Stimulated activated CD4-positive, alpha-beta T cell treated with anti-CD3 and anti-CD28 coated beads, Interleukin-15, amount 100 ng/mL, for 1 hour (primary cell): ENCODE results near the gene NAP1L5.

Experiments used
- DNase-seq, 2 donors: peaks; one replicate each; pipeline ENCODE4 v3.0.0-alpha.2; 2020; ENCODE audit warnings: low read depth in 1 of 2, low spot score in 1 of 2

Gene NAP1L5

GRCh38 chr4:88661739-88662138 lies 35.9 kb downstream of the NAP1L5 start:
- no peak for DNase-seq

DNA sequence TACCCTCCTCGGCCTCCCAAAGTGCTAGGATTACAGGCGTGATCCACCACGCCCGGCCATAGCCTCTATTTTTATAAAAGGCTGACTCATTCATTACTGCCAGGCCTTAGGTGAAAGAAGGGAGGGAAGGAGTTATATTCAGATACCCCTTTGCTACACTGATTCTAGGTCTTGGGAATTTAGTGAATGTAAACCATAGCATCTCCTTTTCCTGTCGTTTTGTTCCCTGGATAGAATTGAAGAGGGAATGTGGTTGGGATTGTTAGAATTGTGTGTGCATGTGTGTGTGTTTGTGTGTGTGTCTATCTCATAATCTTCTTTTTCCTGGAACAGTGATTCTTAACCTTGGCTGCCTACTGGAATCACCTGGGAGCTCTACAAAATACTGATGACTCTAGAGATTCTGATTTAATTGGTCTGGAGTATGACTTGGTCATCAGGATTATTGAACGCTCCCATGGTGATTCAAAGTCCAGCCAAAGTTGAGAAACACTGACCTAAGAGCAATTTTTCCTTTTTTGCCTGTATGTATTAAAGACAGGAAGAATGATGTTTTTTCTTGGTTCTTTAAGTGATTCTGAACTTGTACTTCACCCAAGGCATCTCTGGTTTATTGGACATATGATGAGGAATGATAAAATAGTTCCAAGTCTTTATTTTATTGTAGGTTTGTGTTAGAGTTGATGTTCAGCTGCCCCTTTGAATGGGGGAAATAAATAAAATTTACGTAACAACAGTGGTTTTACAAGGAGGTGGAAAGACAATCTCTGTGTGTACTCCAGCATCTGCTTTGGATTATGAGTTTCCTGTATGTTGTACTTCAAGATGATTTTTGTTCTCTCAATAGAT lies 37.0 kb downstream of the NAP1L5 start:
- DNase-seq: no peak

DNA sequence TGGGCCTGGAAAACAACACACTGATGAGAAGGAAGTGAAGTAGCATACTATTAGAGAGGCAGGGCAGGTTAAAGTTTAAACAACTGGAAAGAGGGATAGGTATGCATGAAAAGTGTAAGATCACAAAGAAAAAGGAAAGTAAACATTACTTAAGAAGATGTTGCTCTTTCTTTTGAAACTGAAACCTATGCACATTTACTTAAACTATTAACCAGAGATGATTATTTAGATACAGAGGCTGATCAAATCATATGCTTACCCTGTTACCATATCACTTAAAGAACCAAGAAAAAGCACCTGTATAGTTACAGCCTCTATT lies 37.8 kb downstream of the NAP1L5 start:
- no peak for DNase-seq

DNA sequence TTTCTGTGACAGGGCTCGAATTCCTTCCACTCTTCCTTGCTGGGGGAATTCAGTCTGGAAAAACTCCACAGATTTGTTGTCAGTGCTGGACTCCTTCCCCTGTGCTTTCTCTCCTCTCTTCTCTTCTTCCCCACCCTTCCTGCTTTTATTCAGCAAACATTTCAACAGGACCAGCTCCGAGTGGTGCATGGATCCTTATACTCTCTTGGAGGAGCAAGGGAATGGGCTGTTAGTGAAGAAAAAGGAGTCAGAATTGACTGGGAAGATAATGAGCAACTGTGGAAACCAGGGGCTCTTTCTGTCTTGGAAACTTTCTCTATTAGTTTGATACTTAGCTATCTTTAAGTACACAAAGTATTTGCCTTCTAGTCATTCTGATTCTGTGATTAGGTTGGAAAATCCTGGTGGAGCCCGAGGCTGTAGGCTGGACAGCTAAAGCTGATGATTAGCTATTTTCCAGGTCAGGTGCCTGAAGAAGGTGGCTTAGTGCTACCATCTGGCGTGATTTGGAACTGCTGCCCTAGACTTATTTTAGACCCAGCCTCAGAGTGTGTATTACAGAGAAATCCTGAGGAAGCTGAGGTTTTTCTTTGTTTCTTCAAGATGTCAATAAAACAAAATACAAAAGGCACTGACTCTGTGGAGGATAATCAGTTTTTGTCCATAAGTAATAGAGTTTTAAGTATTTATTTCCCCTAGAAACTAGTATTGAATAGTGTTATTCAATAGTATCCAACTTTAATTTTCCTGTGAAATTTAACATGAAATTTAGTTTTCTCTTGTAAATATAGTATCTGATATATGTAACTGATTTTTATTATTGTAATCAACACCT lies 38.4 kb downstream of the NAP1L5 start:
- no peak for DNase-seq

GRCh38 chr4:88655226-88655625 lies 42.4 kb downstream of the NAP1L5 start:
- DNase-seq: no peak

DNA sequence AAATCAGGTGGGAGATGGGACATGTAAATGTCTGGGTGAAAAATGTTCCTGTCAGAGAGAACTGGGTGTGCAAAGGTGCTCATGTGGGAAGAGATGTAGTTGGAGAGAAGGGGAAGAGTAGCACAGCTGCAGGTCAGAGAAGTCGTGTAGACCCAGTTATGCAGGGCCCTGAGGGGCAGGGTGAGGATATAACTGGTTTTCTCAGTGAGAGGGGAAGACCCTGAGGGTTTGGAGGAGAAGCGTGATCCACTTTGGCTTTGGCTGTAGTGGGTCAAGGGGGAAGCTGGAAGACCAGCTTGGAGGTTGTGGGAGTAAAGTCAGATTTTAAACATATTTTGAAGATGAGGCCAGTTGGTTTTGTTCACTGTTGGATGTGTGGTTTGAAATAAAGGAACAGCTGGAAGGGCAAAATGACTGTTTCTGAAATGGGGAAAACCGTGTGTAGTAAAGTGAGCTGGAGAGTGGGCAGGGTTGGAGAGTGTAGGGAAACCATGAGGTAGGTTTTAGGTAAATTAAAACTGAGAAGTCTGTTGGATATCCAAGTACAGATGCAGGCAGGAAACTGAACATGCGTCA lies 44.2 kb downstream of the NAP1L5 start:
- DNase-seq: no peak

DNA sequence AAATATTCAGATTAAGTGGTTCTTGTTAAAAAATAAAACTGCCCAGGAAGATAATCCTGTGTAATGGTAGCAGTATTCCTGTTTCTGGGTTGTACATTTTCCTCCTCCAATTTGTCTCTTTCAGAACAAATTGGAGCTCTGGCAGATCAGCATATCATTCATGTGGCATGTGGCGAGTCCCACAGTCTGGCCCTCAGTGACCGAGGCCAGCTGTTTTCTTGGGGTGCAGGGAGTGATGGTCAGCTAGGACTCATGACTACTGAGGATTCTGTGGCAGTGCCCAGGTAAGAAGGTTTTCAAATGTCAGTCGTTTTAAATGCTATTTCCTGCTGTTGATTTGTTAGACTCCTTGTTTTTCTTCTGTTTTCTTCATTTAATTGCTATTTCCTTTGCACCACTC lies 47.9 kb downstream of the NAP1L5 start:
- no peak for DNase-seq

- DNase-seq: no peak
These were observed 50.9 kb downstream of the NAP1L5 start for GRCh38 chr4:88646528-88647280.

- no peak for DNase-seq
These were observed 51.6 kb downstream of the NAP1L5 start for GRCh38 chr4:88645994-88646393.
